Ovary (tissue), 3 donors: ENCODE data around the gene SYCP1.

Experiments
- CTCF ChIP-seq, 3 donors: fragments of 450-650 bp in 2 of 3; fragments of 200-600 bp in 1 of 3; IDR thresholded peaks; one replicate each; pipeline versions ENCODE4 v1.5.1 to v1.8.0; 2016 to 2022; ENCODE audit warnings: antibody characterized with exemption in 3 of 3, mild to moderate bottlenecking in 1 of 3
- POLR2A ChIP-seq: fragments of 450-650 bp; IDR thresholded peaks from one replicate; pipeline ENCODE4 v1.6.1; 2017; ENCODE audit warnings: antibody characterized with exemption, mild to moderate bottlenecking, moderate library complexity
- donor health status: DM: no; HTN: no; CAD: no.

GRCh38 chr1:115029526-115029925, 174.9 kb downstream of the SYCP1 start, which contains the start of gene TSHB:
- TF ChIP-seq CTCF (IDR thresholded peaks at IDR 0.05) (no peak), POLR2A (no peak)
